HG03039 (cell line): Measurements from ENCODE around the gene PPAT.
"Not testable (repeated sequence)": the region's sequence is repeated elsewhere in the genome, so short reads cannot be mapped to it uniquely, and the experiment has no call there.

ENCODE experiments used
- ATAC-seq: cut with Tn5 transposase; IDR thresholded peaks from one replicate; pipeline ENCODE4 v1.9.1; 2021; ENCODE audit warnings: mild to moderate bottlenecking, moderate library complexity; ENCODE audit not compliant: unreplicated experiment

The PPAT gene

DNA sequence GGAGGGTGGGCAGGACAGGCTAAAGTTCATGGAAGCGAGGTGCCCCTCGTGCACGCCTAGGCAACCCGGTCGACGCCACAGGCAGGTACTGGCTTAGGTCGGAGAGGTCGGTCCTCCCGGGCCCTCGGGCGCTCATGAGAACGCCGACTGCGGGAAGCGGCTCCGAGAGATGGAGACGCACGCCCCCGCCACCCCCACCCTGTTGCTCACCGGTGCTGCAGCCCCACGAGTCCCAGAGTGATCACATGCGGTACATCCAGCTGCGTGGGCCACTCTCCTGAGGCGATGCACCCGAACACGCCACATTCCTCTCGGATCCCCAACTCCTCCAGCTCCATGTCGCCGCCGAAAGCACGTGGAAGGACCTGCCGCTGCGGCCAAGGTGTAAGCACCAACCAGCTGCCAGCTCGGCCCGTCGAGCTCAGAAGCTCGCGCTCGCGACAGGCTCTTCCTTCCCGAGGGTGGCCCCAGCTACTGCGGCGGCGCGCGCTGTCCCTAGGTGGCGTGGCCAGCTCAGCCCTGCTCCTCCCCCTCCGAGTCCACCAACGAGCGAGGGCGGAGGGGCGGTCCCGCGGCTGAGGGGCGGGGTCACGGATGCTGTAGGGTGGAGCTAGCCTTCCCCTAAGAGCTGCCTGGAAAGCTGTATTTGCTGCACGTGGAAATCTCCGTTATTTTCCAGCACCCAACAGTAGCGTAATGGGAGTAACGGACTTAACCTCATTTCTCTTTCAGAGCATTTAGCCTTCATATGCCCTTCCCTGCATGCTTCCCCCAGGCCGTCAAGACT, at the start of gene PPAT:
Gene PPAT (minus strand): TSS at position 476 of the 787 bp plus-strand sequence. CDS start 138 bp downstream, at position 338.
- ATAC-seq = peak; percentile 73

DNA sequence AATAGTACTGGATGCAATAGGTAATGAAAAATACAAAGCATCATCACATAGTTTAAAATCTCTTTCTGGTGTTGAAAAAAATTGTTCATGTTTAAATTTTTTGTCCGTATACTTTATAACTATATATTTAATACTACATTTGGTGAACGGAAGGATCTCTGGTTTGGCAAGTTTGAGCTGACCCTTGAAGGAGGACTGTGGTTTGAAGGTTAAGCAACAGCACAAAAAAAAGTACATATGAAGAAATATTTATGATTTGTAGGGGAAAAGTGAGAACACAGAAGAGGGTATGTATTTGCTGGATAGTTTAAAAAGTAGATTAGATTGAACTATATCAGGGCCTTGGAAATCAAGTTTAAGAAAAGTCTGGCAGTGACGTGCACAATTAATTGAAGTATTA, 45.3 kb upstream of the PPAT start:
- no peak for ATAC-seq

DNA sequence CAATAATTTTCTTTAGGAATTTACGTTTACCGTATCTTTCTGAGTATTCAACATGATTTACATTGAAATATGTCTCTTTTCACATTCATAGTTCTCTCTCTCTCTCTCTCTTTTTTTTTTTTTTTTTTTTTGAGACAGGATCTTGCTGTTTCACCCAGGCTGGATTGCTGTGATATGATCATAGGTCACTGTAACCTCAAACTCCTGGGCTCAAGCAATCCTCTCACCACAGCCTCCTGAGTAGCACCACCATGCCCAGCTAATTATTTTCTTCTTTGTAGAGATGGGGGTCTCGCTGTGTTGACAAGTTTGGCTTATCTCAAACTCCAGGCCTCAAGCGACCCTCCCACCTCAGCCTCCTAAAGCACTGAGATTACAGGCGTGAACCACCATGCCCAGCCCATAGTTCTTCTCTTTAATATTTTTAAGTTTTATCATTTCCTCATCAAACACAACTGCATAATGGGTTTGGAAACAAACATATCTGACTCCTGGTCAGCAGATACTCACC, 41.8 kb upstream of the PPAT start:
- ATAC-seq = no peak

DNA sequence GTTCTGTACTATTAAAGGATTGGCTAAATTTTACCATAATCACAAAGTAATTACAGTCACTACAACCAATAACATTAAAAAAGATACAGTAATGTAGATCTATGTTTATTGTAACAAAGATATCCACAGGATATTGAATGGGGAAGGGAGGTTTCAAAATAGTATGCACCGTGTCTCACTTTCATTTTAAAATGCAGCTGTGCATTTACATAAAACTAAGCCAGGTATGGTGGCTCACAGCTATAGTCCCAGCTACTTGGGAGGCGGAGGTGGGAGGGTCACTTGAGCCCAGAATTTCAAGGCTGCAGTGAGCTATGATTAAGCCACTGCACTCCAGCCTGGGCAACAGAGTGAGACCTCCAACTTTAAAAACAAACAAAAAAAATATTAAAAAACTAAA, 40.5 kb upstream of the PPAT start:
- ATAC-seq = no peak

DNA sequence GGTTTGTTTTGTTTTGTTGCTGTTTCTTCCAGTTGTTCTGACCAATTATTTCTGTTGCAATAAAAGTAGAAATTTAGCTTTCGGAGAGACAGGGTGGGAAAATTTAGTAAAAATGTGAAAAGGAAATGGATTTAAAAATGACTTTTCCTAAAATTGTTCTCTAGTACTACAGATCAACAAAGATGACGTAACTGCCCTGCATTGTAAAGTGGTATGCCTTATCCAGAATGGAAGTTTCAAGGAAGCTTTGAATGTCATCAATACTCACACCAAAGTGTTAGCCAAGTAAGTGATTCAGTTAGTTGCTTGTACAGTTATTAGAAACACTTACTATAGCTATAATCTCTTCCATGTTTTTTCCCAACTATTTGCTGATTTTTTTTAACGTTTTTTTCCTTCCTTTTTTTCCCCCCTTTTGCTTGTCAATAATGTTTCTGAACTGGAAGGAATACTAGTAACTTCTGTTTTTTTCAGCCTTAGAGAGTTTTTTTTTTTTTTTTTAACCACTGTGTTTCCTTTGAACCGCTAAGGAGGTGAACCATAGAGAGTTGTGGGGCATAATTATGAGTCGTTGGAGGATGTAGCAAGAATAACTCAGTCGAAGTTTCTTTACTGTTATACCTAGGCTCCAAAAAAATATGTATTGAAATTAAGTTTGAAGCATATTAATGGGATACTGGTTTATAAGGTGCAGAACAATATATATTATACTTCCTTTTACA, 34.2 kb upstream of the PPAT start:
- ATAC-seq = no peak

DNA sequence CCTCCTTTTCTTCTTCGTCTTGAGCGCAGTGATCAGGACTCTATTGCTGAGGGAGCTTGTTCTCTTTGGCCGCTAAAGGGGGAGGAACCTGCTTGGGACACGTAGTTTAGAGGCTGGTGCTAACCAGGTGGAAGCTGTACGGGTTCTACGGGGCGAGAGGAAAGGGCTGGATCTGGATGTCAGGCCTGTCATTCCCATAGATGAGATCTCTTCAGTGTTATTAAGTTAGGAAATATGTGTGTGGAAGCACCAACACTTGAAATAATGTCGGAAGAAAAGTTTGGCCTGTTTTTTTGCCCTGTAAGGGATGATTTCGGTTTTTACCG, 32.6 kb upstream of the PPAT start:
- peak; percentile 40 for ATAC-seq

DNA sequence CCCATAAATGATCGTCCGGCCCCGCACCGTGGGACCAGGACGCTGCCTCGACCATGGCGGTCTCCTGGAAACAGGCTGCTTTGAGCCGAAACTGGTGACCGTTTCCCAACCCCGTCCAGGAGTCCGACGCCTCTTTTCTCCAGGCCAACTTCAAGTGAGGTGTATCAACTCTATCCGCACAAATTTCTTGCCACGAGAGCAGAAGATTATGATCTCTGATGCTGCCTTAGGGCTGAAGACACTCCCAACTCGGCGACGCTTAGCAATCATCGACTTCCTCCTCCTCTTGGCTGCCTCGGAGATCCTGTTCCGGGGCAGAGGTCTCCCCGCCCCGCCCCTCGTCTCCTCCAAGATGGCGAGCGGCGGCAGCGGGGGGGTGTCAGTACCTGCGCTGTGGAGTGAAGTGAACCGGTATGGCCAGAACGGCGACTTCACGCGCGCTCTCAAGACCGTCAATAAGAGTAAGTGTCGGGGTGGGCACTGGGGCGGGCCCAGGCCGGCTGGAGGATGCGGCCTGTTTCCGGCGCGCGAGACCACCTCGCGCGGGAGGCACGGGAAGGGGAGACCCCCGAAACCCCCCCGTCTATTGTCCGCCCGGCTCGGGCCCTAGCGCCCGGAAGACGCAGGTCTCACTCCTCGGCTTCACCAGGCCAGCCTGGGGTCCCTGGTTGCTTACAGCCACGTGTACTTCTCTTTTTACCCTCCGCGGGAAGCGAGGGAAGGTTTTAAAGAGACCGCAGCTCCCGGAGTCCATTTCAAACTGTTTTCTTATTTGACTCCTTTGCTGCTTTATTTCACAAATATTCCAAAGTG, 32.1 kb upstream of the PPAT start, which contains the start of gene SRP72:
Gene SRP72 (plus strand): TSS at position 334 of the 813 bp plus-strand sequence. CDS start 19 bp downstream, at position 353.
- ATAC-seq = peak; percentile 97

DNA sequence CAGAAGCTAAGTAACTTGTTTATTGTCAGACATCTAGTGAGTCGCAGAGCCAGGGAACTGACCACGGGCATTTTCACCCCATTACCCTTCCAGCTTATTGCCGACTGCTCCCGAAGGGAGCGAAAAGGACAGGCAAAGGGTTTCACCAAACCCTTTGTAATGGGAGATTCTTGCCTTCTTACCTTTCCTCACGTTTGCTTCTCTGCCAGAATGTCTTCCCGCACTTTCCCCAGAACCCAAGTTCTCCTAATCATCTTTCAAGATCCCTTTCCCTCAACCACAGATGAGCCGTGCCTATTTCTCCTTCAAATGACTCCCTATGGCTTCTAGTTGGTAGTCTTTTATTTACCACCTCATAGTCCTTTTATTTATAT, 31.5 kb upstream of the PPAT start:
- ATAC-seq = no peak

DNA sequence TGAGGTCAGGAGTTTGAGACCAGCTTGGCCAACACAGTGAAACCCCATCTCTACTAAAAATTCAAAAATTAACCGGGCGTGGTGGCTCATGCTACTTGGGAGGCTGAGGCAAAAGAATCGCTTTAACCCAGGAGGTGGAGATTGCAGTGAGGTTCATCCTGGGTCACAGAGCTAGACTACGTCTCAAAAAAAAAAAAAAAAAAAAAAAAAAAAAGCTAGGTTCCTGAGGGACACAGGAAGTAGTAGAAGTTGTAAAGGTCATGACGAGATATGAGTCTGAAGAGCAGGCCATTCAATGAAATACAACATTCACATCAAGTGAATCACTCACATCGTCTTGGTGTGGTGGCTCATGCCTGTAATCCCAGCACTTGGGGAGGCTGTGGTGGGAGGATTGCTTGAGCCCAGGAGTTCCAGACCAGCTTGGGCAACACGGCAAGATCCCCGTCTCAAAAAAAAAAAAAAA, 30.9 kb upstream of the PPAT start:
- not testable (repeated sequence) for ATAC-seq

DNA sequence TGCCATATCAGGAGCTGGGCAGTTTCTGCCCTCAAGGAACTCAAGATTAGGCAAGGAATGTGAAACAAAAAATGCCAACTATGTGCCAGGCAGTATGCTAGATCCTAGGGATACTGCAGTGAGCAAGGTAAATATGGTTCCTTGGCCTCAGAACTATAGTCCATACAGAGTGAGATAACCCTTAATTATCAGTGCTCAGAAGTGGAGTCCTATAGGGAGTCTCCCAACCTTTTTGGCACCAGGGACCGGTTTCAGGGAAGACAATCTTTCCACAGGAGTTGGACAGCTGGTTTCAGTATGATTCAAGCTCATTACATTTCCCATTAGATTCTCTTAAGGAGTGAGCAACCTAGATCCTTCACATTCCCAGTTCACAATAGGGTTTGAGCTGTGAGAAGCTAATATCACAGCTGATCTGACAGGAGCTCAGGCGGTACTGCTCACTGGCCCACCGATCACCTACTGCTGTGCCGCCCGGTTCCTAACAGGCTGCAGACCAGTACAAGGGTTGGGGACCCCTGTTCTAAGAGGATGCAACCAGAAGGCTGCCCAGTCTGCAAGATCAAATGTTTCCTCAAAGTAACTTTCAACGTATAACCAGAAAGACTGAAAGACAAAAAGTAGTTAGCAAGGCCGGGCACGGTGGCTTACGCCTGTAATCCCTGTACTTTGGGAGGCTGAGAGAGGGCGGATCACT, 30.3 kb upstream of the PPAT start:
- ATAC-seq = no peak

DNA sequence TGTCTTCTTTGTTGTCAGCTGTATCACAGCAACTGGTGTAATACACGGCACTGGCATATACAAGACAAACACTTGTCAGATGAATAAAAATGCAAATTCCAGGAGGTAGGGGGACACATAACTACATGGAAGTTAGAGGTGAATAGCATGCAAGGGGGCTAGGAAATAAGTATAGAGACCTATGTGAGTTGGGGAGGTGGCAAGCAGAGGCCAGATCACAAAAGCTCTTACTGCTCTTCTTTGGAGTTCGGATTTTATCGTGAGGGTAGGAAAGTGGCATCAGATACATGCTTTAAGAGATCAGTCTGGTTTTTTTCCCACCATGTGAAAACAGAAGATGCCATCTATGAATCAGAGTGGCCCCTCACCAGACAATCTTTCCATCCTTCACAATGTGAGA, 29.2 kb upstream of the PPAT start:
- no peak for ATAC-seq

DNA sequence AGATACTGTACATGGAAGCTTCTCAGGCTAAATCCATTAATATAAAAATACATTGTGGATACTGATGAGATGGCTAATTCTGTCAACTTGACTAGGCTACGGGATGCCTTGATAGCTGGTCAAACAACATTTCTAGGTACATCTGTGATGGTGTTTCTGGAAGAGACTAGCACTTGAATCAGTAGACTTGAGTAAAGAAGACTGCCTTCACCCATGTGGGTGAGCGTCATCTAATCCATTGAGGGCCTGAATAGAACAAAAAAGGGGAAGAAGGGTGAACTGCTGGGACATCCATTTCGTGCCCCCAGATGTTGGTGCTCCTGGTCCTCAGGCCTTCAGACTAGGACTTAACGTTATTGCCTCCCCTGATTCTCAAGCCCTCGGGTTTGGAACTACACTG, 28.3 kb upstream of the PPAT start:
- no peak for ATAC-seq

DNA sequence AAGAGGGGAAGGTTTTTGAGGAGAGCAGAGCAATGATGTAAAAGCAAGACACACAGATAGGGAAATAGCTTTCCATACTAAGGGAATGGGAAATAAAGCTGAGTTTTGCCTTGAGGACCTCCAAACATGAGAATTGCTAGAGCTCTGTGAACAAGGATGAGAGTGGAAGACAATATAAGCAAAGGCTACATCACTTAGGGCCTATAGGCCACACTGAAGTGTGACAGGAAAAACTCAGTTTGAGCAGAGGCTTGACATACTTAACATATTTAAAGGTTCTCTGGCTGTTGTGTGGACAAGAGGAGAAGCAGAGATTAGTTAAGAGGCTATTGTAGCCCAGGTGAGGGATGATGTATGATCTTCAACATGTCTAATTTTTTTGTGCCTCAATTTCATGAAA, 26.7 kb upstream of the PPAT start:
- no peak for ATAC-seq

DNA sequence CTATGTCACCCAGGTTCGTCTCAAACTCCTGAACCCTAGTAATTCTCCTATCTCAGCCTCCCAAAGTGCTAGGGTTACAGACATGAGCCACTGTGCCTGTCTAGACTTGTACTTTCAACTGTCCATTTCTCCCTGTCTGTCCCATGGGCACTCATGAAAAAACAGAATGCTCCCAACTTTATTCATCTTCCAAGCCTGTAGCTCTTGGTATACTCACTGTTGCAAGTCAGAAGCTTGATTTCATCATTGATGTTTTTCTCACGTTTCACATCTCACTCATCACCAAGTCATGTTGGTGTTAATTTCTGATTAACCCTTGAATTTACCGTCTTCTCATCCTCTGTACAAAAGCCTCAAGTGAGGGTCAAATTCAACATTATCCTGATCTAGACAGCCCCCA, 24.7 kb upstream of the PPAT start:
- ATAC-seq = no peak

DNA sequence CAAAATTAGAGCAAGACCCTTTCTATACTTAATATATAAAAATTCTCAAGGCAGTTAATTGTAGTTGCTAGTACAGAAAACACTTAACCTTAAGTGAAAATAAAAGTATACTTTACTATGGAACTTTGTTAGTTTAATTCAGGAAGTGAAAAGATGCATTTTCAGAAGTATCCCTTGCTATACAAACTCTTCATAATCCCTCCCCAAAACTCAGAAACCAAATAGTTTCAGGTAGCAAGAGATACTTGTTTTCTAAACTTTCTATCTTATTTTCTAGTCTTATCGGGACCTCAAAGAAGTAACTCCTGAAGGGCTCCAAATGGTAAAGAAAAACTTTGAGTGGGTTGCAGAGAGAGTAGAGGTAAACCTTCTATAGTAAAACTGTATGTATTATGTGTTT, 14.9 kb upstream of the PPAT start:
- ATAC-seq = no peak

DNA sequence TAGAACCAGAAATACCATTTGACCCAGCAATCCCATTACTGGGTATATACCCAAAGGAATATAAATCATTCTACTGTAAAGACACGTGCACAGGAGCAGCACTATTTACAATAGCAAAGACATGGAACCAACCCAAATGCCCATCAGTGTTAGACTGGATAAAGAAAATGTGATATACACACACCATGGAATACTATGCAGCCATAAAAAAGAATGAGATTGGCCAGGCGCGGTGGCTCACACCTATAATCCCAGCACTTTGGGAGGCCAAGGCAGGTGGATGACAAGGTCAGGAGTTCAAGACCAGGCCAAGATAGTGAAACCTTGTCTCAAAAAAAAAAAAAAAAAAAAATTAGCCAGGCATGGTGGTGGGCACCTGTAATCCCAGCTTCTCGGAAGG, 14.1 kb upstream of the PPAT start:
- ATAC-seq = not testable (repeated sequence)

DNA sequence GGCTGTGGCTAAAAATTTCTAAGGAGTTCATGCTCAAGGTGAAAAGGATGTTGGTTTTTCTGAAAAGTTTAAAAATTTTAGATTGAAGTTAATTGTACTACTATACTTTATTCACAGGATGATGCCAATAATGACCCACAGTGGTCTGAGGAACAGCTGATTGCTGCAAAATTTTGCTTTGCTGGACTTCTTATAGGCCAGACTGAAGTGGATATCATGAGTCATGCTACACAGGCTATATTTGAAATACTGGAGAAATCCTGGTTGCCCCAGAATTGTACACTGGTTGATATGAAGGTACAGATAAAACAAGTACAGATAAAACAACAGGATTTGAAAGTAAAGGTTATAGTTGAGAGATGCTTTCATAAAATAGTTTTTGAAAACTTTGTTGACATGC, 12.9 kb upstream of the PPAT start:
- no peak for ATAC-seq

DNA sequence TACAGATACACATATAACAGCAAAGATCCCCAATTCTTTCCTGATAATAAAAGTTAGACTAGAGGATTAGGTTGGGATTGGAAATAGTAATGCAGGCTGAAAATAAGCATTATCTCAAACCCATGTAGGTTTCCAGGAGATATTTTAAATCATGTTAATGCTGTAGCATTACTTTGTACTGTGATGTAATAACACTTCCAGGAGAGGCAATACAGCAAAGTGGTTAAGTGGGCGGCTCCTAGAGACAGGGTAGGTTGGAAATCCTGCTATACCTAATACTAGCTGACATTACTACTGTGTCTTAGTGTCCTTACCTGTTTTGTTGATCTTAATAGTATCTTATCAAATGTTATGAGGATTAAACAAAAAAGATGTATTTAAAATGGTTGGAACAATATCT, 10.3 kb upstream of the PPAT start:
- ATAC-seq = no peak

DNA sequence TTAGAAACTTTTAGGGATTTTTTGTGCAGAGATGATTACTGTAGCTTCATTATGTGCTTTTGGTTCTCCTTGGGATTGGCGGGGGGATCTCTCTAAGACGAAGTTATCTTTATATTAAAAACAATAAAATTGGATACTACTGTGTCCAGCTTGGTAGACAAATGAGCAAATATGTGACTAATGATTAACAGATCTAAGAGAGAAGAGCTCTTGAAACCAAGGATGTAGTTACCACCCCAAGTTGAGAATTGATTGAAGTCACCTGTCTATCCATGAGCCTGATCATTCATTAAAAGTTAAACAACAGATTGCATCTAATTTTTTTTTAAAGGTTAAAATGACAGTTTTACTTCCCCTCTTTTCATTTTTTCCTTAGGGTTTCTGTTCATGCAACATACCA, 9.3 kb upstream of the PPAT start:
- ATAC-seq = no peak

DNA sequence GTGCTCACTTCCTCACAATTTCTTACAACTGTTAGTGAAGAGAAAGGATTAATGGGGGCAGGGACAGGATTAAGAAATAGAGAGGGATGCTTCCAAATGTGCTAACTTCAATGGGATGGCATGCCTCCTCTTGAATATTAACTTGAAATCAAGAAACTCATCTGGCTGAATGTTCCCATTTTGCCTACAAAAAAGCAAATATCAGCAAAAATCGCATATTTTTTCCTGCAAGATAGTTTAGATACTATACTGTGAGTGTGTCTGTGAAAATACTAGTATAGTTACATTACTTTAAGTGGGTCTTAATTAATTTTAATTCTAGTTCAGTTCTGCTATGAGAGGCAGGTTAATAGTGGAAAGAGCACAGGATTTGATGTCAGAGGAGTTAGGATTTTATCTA, 5.6 kb upstream of the PPAT start:
- no peak for ATAC-seq

DNA sequence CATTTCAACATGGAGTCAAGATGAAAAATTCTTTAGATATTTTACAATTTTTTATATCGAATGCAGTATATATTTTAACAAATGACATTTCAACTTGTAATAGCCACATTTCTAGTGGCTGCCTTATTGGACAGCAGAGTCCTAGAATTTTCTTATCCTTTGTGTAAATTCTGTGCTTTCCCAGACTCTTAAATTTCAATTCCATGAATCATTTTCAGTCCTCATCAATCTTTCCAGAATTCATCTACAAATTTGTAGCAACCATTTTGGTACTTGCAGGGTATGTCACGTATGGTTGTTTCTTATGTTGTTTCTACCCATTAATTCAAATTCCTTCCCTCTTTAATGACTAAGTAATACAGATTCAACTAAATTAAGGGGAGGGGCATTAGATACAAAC, 3.4 kb upstream of the PPAT start:
- ATAC-seq = no peak
